Measurements from ENCODE around the gene IGFL2.
A peak's percentile ranks its signal among the peaks of the same experiment; 100 is the strongest.
"Not testable (repeated sequence)": the region's sequence is repeated elsewhere in the genome, so short reads cannot be mapped to it uniquely, and the experiment has no call there.

Gene IGFL2

DNA sequence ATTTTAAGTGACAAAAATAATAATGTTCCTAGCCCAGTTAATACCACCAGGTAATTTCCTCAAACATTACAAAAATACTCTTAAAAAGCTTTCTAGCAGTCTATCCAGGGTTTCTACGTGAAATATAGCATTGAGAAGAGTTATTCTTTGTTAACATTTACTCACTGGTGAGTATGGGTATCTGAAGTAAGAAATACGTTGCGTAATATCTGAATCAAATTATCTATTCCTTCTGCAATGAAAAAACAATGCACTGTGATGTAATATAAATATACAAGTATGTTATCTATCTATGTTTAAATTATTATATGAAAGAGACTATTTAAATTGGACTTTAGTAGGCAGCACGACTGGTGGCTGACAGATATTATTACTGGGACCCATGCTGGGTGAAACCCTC, 5.7 kb upstream of the IGFL2 start:
- DNase-seq (ENCODE audit: low spot score): no peak

DNA sequence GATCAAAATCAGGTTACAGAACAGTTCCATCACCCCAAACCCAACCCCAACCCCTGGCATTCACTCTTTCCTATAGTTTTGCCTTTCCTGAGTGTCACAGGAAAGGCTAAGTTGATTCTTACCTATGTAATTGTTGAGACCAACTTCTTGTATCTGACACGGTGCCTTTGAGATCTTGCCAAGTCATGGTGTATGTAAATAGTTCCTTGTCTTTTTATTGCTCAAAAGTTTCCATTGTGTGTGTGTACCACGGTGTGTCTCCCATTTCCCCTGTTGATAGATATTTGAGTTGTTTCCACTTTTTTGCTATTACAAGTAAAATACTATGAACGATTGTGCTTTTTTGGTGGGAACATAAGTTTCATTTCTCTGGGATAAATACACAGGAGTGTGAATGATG, 3.3 kb upstream of the IGFL2 start:
- no peak for DNase-seq (ENCODE audit: low spot score)

DNA sequence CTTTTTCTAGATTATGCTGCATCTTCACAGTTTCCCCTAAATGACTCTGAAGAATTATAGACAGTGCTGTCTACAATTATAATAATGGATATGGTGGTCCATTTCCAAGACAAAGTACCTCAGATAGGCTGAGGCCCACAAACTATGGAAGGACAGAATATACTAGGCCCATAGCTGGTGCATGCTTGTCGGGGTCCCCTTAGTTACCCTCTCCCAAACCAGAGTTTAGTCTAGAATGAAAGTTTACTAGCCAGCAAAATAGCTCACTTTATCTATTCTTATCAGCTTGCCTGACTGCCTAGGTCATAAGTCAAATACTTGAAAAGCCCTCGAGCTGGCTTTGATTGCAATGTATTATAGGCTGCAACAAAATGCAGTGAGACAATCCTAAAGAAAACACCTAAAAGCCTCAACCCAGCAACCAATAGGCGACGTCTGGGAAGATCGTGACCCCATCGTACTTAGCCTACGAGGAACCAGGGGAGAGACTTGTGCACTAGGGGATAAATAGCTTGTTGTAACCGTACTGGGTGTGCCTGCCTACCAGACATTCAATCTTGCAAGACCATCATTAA, 785 bp upstream of the IGFL2 start:
- DNase-seq (ENCODE audit: low spot score): no peak

DNA sequence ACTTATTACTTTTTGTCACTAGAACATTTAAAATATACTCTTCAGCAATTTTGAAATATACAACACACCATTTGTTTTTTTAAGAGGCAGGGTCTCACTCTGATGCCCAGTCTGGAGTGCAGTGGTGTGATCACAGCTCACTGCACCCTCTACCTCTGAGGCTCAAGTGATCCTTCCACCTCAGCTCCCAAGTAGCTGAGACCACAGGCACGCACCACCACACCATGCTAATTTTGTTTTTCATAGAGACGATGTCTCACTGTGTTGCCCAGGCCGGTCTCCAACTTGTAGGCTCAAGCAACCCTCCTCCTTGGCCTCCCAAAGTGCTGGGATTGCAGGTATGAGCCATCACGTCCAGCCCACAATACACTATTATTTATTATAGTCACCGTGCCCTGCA, 2.6 kb downstream of the IGFL2 start:
- no peak for DNase-seq (ENCODE audit: low spot score)

DNA sequence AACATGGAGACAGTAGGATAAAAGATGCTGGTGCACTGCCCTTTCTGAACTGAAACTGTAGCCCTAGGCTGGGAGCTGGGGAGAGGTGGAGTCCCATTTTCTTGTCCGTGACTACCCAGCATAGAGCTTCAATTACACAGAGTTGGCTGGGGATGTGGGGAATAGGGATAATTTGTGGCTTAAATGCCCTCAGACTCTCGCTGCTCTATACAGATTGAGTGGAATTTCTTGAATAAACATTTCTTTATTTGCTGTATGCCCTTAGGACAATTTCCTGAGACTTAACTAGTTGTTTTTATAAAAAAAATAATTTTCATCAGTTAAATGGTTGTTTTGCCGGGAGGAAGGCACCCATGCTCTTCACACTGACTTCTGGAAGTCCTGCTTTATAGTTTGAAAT, 7.2 kb downstream of the IGFL2 start:
- no peak for DNase-seq (ENCODE audit: low spot score)

DNA sequence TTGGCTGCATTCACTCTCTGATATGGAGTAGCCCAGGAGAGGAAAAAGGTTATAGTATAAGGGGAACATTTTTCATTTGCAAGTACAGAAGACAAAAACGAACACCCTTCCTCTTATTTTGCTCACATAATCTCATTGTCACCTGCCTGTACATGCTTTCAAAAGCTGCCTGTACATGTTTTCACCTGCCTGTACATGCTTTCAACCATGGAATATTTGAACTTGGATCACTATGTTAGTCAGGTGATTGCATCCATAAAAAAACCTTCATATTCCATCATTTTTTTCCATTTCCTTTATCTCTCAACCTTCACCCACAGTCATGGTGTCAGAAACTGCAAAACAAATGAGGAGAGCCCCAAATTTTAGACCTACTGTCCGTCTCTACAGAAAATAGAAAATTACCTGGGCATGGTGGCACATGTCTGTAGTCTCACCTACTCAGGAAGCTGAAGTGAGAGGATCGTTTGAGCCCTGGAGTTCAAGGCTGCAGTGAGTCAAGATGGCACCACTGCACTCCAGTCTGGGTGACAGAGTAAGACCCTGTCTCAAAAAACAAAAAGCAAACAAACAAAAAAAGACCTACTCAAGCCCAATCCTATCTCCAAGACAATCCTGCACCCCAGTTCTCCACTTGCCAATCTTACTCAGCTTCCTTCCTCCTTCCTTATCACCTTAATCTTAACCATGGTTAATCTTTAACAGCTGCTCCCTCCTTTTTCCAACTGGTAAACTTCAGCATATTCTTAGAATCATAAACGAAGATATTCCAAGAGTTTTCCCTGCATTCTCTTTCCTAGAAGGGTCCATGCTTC, 11.6 kb downstream of the IGFL2 start:
- DNase-seq (ENCODE audit: low spot score): no peak

DNA sequence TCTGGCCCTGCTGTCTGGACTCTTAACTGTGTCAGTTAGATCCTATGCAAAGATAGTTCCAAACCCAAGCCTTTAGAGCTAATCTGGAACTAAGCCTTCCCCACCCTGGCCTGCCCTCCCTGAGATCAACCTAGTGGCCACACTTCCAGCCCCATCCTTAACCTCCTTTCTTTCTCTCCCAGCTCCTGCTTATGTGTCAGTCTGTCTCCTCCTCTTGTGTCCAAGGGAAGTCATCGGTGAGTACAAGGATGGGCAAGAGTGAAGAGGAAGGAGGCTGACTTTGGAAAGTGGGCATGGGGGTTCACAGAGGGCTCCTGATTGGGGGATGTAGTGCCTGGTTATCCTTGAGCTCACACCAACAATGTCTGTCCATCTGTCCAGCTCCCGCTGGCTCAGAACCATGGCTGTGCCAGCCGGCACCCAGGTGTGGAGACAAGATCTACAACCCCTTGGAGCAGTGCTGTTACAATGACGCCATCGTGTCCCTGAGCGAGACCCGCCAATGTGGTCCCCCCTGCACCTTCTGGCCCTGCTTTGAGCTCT, 12.3 kb downstream of the IGFL2 start:
- no peak for DNase-seq (ENCODE audit: low spot score)

DNA sequence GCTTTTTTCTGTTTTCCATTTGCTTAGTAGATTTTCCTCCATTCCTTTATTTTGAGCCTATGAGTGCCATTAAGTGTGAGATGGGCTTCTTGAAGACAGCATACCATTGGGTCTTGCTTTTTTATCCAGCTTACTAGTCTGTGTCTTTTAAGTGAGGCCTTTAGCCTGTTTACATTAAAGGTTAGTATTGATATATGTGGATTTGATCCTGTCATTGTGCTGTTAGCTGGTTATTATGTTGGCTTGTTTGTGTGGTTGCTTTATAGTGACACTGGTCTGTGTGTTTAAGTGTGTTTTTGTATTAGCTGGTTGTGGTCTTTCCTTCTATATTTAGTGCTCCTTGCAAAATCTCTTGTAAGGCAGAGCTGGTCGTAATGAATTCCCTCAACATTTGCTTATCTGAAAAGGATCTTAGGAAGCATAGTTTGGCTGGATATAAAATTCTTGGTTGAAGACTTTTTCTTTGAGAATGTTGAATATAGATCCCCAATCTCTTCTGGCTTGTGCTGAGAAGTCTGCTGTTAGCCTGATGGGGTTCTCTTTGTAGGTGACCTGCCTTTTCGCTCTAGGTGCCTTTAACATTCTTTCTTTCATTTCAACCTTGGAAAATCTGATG, 13.7 kb downstream of the IGFL2 start:
- not testable (repeated sequence) for DNase-seq (ENCODE audit: low spot score)

DNA sequence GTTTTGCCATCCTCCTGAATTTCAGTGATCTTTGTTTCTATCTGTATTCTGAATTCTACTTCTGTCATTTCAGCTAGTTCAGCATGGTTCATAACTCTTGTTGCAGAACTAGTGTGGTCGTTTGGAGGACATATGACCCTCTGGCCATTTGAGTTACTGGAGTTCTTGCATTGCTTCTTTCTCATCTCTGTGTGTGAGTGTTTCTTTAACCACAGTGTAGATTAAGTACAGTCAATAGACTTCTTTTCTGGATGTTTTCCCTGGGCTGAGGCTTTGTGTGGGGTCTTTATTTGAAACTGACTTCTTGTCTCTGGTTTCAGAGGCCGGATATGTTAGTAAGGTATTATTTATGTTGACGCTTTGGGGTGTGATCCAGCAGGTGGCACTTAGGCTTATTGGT, 14.7 kb downstream of the IGFL2 start:
- no peak for DNase-seq (ENCODE audit: low spot score)

DNA sequence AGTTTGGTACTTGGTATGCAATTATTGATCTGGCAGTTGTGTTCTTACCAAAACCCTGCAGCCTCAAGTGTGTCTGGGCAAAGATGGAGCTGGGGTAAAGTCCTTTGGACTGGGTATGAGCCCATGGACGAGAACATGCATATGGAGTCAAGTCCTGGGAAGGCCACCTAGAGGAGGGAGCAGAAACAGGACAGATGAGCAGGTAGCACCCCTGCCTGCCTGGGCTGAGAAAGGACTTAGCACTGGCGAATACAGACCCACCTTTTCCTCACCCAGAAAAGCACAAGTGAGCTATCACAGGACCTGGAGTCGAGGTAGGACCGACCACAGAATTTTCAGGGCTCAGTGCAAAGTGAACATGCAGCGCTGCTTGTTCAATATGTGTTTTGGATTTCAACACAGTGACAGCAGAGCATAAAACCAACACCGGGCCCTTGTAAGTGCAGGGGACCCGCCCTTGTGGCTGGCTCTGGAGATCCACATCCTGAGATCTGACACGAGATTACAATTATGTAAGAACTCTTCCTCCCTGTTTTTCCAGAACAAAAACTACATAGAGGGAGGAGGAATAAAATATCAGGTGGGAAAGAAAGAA, 25.9 kb downstream of the IGFL2 start:
- DNase-seq (ENCODE audit: low spot score): no peak

DNA sequence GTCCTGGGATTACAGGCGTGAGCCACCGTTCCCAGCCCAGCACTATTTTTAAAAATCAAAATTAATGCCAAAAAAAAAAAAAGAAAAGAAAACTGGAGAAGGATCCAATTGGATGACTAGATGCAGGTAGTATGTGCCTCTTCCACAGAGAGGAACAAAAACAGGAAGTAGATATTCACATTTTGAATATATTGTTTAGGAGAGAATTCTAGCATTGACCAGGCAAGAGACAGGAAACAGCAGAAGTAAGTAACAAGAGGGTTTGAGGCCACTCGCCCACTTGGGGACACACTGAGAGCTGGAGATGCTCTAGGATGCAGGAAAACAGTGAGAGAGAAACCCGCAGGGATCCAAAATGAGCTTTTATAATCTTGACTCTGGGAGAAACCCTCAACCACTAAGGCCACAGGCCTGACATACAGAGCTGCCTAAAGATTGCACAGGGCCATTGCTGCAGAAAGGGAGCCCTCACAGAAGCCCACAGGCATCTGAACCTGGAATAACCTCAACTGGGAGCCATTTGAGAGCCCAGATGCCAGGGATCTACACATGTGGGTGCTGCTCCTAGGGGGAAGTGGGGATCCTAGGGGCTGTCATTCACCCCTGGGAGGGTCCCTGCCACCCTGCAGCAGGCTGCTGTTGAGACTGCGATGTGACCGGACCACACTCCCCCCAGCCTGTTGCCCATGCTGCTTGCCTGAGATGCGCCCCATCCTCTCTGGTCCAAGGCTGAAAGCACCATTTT, 28.2 kb downstream of the IGFL2 start:
- DNase-seq (ENCODE audit: low spot score): no peak

DNA sequence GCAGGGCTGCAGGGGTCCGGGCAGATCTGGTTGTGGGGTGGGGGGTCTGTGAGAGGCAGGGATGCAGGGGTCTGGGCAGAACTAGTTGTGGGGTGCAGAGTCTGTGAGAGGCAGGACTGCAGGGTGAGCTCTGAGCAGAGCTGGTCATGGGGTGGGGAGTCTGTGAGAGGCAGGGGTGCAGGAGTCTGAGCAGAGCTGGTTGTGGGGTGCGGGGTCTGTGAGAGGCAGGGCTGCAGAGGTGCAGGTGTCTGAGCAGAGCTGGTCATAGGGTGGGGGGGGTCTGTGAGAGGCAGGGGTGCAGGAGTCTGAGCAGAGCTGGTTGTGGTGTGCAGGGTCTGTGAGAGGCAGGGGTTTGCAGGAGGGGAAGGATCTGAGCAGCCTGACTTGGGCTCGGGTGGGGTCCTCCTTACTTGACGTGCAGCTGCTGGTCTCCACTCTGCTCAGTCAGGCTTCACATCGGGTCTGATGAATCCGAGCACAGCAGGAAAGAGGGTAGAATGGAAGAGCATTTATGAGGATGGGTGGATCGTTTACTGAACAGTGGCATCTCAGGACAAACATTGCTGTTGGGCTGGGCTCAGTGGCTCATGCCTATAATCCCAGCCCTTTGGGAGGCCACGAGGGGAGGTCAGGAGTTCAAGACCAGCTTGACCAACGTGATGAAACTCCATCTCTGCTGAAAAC, 31.2 kb downstream of the IGFL2 start:
- no peak for DNase-seq (ENCODE audit: low spot score)

DNA sequence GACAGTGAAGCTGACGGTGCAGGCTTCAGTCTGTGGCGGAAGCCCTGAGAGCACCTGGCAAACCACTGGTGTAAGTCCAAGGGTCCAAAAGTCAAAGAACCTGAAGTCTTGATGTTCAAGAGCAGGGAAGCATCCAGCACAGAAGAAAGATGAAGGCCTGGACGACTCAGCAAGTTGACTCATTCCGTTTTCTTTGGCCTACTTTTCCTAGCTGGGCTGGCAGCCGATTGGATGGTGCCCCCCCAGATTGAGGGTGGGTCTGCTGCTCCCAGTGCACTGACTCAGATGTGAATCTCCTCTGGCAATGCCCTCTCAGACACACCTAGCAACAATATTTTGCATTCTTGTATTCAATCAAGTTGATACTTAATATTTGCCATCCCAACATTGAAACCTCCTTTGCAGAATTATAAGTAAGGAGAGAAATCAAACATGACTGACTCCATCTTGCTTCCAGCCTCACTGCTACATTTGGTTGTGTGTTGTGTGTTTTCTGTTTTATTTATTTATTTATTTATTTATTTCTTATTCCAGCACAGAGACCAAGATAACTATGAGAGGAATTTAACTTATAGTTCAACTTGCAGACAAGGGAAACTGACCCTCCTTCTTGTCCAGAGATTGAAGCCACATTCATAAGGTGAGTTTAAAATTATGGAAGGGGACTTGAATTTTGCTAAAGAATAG, 32.8 kb downstream of the IGFL2 start:
- DNase-seq (ENCODE audit: low spot score): peak; percentile 39

DNA sequence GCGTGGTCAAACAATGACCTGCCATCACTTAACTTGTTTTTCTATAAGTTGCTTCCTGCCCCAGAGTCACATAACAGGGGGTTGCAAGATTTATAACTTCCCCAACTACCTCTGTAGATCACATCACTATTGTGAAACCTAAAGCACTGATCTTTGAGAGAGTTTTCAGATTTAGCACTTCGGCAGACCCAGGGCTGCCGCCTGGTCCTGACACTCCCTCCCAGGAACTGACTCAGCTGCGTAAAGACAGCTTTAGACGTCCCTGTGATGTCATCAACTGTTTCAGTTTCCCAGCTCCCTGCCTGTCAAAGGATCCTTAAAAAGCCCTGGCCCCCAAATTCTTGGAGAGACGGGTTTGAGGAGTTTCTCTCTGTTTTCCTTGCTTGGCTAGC, 33.3 kb downstream of the IGFL2 start:
- peak; percentile 15 for DNase-seq (ENCODE audit: low spot score)

DNA sequence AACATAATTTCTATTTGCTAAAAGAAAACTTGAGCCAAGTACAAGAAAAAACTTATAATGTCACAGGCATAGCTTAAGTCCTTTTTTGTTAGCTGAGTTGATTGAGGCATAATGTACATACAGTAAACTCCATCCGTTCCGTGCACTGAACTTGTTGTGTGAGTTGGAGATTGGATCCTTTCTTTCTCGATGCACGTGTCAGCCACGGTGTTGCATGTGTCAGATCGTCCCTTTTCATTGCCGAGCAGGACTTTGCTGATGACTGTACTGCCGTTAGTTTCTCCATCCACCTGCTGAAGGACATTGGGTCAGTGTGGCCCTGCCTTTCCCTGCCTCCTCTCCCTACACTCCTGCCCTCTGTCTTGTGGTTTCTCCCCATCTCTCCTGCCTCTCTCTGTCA, 34.4 kb downstream of the IGFL2 start:
- DNase-seq (ENCODE audit: low spot score): no peak

DNA sequence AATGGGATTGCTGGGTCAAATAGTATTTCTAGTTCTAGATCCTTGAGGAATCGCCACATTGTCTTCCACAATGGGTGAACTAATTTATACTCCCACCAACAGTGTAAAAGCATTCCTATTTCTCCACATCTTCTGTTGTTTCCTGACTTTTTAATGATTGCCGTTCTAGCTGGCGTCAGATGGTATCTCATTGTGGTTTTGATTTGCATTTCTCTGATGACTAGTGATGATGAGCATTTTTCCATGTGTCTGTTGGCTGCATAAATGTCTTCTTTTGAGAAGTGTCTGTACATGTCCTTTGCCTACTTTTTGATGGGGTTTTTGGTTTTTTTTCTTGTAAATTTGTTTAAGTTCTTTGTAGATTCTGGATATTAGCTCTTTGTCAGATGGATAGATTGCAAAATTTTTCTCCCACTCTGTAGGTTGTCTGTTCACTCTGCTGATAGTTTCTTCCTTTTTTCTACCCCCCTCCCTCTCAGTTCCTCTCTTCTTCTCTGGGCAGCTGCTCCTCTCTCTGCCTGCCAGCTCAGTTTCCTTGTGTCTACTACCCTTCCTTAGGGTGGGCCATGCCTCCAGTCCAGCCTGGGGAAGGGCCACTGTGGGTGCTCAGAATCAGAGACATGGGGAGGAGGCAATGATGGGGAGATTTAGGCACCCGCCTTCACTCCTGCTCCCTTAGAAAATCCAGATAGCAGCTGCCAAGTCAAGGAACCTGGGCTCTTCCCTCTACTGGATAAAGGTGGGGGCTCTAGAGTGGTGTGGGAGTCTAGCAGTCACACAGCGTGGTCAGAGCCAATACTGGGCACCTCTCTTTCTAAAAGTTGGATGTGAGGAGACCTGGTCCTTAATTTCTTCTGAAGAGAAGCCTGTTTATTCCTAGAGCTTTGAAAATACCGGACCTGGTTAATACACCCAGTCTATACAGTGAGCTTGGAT, 37.0 kb downstream of the IGFL2 start:
- not testable (repeated sequence) for DNase-seq (ENCODE audit: low spot score)

DNA sequence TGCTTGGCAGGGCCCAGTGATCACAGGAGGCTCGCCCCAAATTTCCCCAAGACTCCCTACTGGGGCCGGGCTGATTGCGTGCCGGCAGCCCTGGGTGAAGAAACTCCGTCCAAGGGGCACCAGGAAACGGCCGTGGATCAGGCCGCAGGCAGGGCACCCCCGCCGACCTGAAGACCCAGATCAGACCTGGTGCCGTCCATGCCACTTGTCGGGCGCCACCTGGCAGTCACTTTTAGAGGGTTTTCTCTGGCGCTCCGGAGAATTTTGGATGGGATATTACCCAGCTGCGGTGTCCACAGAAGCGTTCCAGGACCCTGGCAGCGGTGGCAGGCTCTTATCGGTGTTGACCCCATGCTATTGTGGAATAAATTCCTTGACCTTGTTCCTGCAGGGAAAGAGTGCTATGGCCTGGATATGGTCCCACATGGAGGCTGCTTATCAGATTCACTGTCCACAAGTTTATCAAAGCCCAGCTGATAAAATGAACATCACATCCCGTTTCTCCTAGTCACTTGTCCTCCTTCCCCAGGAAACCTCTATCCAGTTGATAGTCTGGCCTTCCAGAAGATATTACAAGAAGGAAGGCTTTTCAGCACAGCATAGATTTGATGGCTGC, 38.2 kb downstream of the IGFL2 start:
- no peak for DNase-seq (ENCODE audit: low spot score)

DNA sequence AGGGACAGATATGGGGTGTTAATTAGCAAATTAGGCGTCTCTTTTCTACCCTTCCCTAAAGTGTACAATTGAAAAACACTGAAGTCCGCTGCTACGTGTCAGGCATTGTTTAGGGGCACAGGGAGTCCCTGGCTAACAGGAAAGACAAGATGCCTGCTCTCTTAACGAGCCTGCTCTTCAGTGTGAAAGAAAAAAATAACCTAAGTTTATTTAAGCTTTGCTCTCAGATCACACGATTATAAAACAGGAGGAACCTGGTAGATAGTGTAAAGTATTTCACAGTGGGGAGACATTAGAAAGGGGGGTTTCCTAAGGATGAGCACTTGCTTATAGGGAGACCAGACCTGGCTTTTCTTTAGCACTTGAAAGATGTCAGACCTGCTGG, 38.7 kb downstream of the IGFL2 start:
- no peak for DNase-seq (ENCODE audit: low spot score)
